ENCODE data around the gene HOXD9. TPM values are rescaled to one million over a fixed set of nuclear protein-coding genes. Genes with fewer than 3 reads are reported as not detected.

Gene HOXD9
- total RNA-seq, 1 experiment from 2014 or later = not detected

GRCh38 chr2:176121190-176122051 lies 1.1 kb upstream of the HOXD9 start:
- Histone ChIP-seq H3K27me3 (replicated peaks; ENCODE audit: control insufficient read depth, insufficient read depth, low read length) (peaks cover 11% of the 10 kb centered on the region), H3K36me3 (ENCODE audit: control insufficient read depth, insufficient read depth, low read length) (no peaks in the 10 kb centered on the region), H3K4me3 (ENCODE audit: low read depth, low read length) (no peak overlapping the region), H3K9me3 (no peaks in the 10 kb centered on the region), H3K4me1 (peaks cover 9% of the 10 kb centered on the region; the same call in 1 of the 2 replicates)
- no peaks in the 10 kb centered on the region for H3K4me1 Mint-ChIP-seq (ENCODE audit: low read depth, unreplicated experiment)
- no peaks in the 10 kb centered on the region for H3K36me3 Mint-ChIP-seq (ENCODE audit: insufficient read depth, unreplicated experiment)
- H3K9me3 Mint-ChIP-seq (ENCODE audit: unreplicated experiment) = no peaks in the 10 kb centered on the region
- POLR2A ChIA-PET = no interaction called here
- no TSS peak for BruUV-seq (replicated peaks)
- H3K27me3 Mint-ChIP-seq (ENCODE audit: insufficient read depth, unreplicated experiment) = peaks cover 69% of the 10 kb centered on the region
- TF ChIP-seq CTCF (IDR thresholded peaks at IDR 0.05; ENCODE audit: insufficient read depth in 1 of 2, low read depth in 1 of 2, low read length in 1 of 2, severe bottlenecking in 1 of 2, unreplicated experiment in 1 of 2) = no peak
- no peak overlapping the region for H3K4me3 Mint-ChIP-seq (ENCODE audit: unreplicated experiment)
- H3K27ac Mint-ChIP-seq (ENCODE audit: unreplicated experiment) = no peak overlapping the region
- intact Hi-C loops (cut with micrococcal nuclease; ENCODE audit: unreplicated experiment) = loop anchor here (10.0 kb wide), 2 partner anchors 263 to 693 kb away; no protein-coding TSS in a partner anchor
- no peak for DNase-seq
- CTCF ChIA-PET = interaction anchor here (0.6 to 2.2 kb wide), 4 partner anchors 9 to 533 kb away, joined by 3 to 7 read pairs (median 4); no protein-coding TSS in a partner anchor

GRCh38 chr2:176122052-176122682 lies 352 bp upstream of the HOXD9 start:
- H3K27me3 Mint-ChIP-seq (ENCODE audit: insufficient read depth, unreplicated experiment) = peaks cover 66% of the 10 kb centered on the region
- no TSS peak for BruUV-seq (replicated peaks)
- POLR2A ChIA-PET = no interaction called here

More at GRCh38 chr2:176122052-176122682, 352 bp upstream of the HOXD9 start:
- TF ChIP-seq CTCF (IDR thresholded peaks at IDR 0.05; ENCODE audit: insufficient read depth in 1 of 2, low read depth in 1 of 2, low read length in 1 of 2, severe bottlenecking in 1 of 2, unreplicated experiment in 1 of 2) = no peak
- peak overlapping the region; percentile 28 for H3K4me3 ChIP-seq (ENCODE audit: low read depth, low read length)
- Mint-ChIP-seq H3K4me1 (ENCODE audit: low read depth, unreplicated experiment) (no peaks in the 10 kb centered on the region), H3K4me3 (ENCODE audit: unreplicated experiment) (peak overlapping the region; percentile 72), H3K36me3 (ENCODE audit: insufficient read depth, unreplicated experiment) (no peaks in the 10 kb centered on the region), H3K9me3 (ENCODE audit: unreplicated experiment) (no peaks in the 10 kb centered on the region), H3K27ac (ENCODE audit: unreplicated experiment) (no peak overlapping the region)
- no peaks in the 10 kb centered on the region for H3K36me3 ChIP-seq (ENCODE audit: control insufficient read depth, insufficient read depth, low read length)
- H3K4me1 ChIP-seq = peaks cover 10% of the 10 kb centered on the region; the same call in 1 of the 2 replicates
- CTCF ChIA-PET = interaction anchor here (1.0 to 2.2 kb wide), 3 partner anchors 10 to 339 kb away, joined by 3 to 7 read pairs (median 5); no protein-coding TSS in a partner anchor
- H3K27me3 ChIP-seq (replicated peaks; ENCODE audit: control insufficient read depth, insufficient read depth, low read length) = peaks cover 11% of the 10 kb centered on the region
- no peaks in the 10 kb centered on the region for H3K9me3 ChIP-seq
- DNase-seq = no peak
- intact Hi-C loops (cut with micrococcal nuclease; ENCODE audit: unreplicated experiment) = loop anchor here (10.0 kb wide), 2 partner anchors 263 to 693 kb away; no protein-coding TSS in a partner anchor

All from Caco-2 (cell line).